HG03571 (cell line): ENCODE data around the gene ZNF628.
"Not testable (repeated sequence)": the region's sequence is repeated elsewhere in the genome, so short reads cannot be mapped to it uniquely, and the experiment has no call there.

Source experiments
- ATAC-seq: cut with Tn5 transposase; IDR thresholded peaks from one replicate; pipeline ENCODE4 v1.9.1; 2021; ENCODE audit not compliant: unreplicated experiment

The ZNF628 gene

GRCh38 chr19:55476100-55476775, at the start of gene ZNF628:
TSS of gene ZNF628 (plus strand) at chr19:55476617. CDS start at chr19:55479911, 3,294 bp downstream.
- ATAC-seq = peak; percentile 94

GRCh38 chr19:55431183-55431582, 45.2 kb upstream of the ZNF628 start:
- ATAC-seq = no peak

- no peak for ATAC-seq
Observed at GRCh38 chr19:55432241-55432959, 44.0 kb upstream of the ZNF628 start.

- ATAC-seq = no peak
Observed at GRCh38 chr19:55433292-55433691, 43.1 kb upstream of the ZNF628 start.

- no peak for ATAC-seq
Observed at GRCh38 chr19:55434356-55434919, 42.0 kb upstream of the ZNF628 start.

GRCh38 chr19:55435020-55435419, 41.4 kb upstream of the ZNF628 start:
- ATAC-seq = no peak

GRCh38 chr19:55436847-55437246, 39.6 kb upstream of the ZNF628 start:
- no peak for ATAC-seq

- ATAC-seq = no peak
Observed at GRCh38 chr19:55437410-55437809, 39.0 kb upstream of the ZNF628 start.

- ATAC-seq = no peak
Observed at GRCh38 chr19:55439052-55439451, 37.4 kb upstream of the ZNF628 start.

GRCh38 chr19:55440411-55441105, 35.9 kb upstream of the ZNF628 start:
- ATAC-seq = no peak

GRCh38 chr19:55441319-55441691, 35.1 kb upstream of the ZNF628 start:
- no peak for ATAC-seq

GRCh38 chr19:55441692-55442321, 34.6 kb upstream of the ZNF628 start:
- no peak for ATAC-seq

GRCh38 chr19:55442372-55442961, 34.0 kb upstream of the ZNF628 start:
- no peak for ATAC-seq

GRCh38 chr19:55443045-55443823, 33.2 kb upstream of the ZNF628 start, which contains the start of gene SHISA7:
TSS of gene SHISA7 (minus strand) at chr19:55443300. CDS start at chr19:55442863, 437 bp downstream.
- ATAC-seq = no peak

GRCh38 chr19:55443824-55444480, 32.5 kb upstream of the ZNF628 start:
- ATAC-seq = no peak

GRCh38 chr19:55444646-55445045, 31.8 kb upstream of the ZNF628 start:
- ATAC-seq = no peak

GRCh38 chr19:55446060-55446459, 30.4 kb upstream of the ZNF628 start:
- no peak for ATAC-seq

GRCh38 chr19:55447421-55448174, 28.8 kb upstream of the ZNF628 start:
- no peak for ATAC-seq

- not testable (repeated sequence) for ATAC-seq
Observed at GRCh38 chr19:55448175-55448490, 28.3 kb upstream of the ZNF628 start.
